ENCODE data around the gene SEMA7A.
A peak's percentile ranks its signal among the peaks of the same experiment; 100 is the strongest.

SEMA7A gene

GRCh38 chr15:74414603-74415338 lies 19.0 kb downstream of the SEMA7A start:
- no peak for DNase-seq

DNA sequence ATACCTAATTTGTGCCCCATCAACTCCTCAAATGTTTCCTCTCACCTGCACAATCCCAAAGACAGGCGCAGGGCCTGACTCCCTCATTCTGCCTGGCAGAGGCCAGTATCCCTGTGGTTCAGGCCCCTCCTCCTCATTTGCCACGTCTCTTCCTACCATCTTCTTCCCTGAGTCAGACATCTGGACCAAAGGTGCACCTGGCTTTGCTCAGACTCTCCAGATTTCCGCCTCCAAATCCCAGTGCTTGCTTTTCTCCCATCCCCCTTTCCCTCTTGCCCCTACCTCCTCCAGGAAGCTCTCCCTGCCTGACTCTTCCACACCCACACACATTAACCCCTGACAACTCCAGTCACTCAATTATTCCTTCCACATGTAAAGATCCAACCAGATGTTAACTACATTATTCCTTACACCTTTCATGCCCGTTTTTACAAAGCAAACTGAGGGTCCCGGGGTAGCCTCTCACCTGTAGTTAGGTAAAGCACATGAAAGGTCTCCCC lies 19.6 kb downstream of the SEMA7A start:
- no peak for DNase-seq

DNA sequence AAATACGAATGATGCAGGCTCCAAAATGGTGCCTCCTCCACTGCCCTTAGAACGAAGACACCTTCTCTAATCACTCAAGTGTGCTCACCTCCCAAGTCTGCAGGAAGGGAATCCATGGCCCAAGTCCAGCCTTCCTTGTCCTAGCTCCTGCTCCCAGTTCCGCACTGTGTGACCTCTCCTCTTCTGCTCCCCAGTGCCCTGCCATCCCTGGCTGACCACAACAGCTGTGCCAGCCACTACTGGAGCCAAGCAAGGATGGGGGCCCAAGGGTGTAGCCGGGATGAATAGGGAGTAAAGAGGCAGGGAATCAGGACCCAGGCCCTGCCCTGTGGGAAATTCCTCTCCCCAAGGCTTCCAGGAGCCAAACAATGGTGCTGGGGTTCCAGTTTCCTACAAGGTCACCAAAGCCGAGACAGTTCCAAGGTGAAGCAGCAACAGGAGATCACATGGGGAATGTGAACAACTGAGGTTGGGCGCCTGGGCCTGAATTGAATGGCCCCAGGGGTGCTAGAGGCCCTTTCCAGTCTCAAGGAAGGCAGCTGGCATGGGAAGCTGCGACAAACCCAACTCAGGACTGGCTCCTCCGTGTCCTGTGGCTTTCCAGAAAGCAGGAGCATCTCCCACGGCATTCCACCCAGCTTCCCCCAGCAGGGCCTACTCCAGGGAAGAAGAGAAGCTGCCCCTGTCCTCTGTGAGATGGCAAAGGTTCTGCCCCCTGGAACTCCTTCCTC lies 20.2 kb downstream of the SEMA7A start:
- DNase-seq = no peak

DNA sequence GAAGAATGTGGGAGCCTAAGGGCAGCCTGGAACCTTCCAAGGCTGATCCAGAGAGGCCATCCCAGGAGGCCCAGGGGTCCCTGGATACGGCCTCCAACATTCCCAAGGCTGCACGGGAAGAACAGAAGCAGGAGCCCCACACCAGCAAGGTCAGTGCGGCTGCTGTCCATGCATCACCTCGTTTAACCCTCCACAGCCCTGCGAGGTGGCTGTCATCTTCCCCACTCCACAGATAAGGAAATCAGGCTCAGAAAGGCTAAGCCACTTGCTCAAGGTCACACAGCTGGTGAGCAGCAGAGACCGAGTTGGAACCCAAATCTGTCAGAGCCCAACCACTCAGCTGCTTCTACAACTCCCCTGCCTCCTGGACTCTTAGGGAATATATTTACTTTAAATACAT lies 21.6 kb downstream of the SEMA7A start:
- no peak for DNase-seq

- DNase-seq = no peak
Measured at GRCh38 chr15:74411686-74412085, 22.1 kb downstream of the SEMA7A start.

GRCh38 chr15:74410502-74410901 lies 23.3 kb downstream of the SEMA7A start:
- DNase-seq = no peak

- DNase-seq = no peak
Measured at GRCh38 chr15:74409225-74409624, 24.5 kb downstream of the SEMA7A start.

DNA sequence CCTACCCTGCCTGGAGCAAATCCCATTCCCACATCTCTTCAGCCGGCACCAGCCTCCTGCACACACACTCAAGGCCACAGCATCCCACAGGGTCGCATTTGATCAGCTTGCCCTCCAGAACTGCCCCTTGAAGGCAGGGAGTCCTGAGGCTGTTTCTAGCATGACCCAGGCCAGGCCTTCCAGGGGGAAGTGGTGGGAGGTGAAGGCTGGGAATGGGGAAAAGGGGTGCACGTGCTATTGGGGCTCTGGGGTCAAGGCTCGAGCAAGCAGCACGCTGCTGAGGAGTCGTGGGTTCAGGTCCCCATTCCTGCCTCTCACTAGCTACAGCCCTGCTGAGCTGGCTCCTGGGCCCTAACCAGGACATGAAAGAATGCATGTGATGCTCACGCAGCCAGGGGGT lies 24.9 kb downstream of the SEMA7A start:
- DNase-seq = no peak

- no peak for DNase-seq
Measured at GRCh38 chr15:74408385-74408784, 25.4 kb downstream of the SEMA7A start.

DNA sequence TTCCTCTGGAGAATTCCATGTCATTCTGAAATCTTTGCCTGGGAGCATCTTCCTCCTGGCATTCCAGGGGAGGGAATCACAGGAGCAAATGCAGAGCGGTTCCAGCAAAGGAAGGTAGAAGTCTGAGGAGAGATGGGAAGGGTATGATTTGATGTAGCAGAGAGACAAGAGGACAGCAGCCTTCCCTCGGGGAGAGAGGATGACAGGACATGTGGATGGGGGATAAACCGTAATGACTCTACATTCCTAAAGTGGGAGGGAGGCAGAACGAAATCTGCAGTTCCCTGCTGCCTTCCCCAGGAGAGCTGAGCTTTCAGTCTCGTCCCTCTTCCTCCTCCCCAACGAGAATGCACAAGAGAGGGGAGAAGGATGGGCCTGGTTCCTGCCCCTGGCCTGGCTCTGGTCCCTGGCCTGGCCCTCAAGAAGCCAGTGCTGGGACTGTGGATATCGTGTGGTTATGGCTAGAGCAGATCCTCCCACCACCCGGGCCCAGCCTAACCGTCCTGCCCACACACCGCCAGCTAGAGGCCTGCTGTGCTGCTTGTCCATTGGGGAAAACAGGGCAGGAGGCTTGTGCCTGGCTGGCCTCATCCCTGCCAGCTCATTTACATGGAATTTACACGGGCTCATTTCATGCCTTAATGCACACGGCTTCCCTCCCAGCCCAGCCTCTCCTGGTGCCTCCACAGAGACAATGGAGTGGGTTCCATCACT lies 26.6 kb downstream of the SEMA7A start:
- no peak for DNase-seq

- DNase-seq = no peak
Measured at GRCh38 chr15:74406517-74406916, 27.2 kb downstream of the SEMA7A start.

DNA sequence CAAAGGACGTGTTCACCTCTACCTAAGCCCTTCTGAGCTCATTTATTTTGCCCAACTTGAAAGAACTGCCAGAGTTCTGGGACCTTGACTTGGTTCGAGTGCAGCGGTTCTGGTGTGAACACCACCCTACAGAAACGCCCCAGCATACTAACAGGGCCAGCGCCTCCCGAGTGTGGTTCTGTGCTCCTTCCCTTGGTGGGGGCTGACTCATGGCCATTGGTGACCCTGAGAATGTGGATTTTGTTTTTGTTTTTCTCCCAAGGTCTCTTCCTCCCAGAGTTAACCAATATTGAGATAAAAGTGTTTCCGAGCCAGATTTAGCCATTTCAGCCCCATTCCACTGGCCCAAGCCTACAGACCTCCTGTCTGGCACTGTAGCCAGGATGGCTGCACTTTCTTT lies 27.9 kb downstream of the SEMA7A start:
- DNase-seq = no peak

DNA sequence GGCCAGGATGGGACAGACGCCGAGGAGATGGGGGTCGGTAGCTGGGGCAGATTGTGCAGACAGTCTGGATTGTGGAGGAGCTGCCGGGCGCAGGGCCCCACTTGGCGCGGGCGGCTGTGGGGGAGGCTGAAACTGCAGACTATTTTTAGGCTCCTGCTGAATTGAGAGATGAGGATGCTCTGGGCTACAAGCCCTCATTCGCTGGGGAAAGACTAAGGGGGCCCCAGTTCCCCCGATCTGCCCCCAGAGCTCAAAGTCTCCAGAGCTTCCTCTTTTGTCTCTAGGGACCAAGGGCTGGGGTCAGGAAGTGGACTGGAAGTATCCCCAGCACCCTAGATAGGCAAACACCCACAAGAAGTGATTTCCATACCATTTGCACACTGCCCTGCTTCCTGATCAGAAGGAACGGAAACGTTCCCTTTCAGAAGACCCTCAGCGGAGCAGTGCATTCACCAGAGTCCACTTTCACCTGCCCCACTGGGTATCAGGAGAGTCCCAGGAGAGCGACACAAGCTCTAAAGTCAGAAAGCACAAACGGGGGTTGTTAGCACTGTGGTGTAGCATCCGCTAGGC lies 29.7 kb downstream of the SEMA7A start:
- no peak for DNase-seq

DNA sequence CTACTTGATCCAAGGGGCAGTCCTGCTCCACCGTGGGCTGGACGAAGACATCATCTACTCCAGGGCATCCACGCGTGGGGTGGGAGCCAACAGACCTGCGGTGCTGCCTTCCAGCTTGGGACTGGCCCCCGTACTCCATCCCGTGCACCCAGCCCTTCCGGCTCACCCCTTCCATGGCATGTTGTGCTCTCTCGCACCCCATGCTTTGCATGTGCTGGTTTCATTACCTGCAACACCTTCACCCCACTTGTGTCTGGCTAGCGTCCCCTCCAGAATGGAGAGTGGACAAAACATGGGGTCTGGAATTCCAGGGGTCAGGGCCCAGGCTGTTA lies 30.2 kb downstream of the SEMA7A start:
- no peak for DNase-seq

DNA sequence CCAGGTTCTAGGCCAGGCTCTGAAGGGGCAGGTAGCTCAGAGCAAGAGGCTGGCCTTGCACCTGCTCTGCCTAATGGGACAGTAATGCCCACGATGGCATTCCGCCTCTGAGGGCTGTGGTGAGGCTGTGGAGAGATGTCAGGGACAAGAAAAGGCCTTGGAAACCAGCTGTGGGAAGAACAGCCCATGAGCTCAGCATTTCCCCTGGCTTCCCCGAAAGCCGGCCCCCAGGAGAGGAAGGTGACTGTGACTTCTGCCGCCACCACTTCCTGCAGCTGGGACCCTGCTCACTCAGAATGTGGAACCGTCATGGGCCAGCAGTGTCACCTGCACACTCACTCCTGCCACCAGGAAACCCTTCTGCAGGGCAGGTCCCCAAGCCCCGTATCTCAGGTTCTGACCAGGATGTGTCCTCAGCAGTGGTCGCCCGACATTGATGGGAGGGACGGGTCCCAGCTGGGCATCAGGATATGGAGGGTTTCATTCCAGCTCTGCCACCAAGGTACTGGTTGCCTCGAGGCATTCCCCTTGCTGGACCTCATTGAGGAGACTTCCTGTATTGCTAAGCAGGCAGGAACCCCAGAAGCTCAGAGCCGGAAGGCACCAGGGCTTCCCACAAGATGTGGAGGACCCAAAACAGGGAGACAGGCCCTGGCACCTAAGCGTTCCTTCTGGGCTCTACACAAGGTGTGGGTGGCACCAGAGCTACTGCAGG lies 30.7 kb downstream of the SEMA7A start:
- DNase-seq = peak; percentile 38

- no peak for DNase-seq
Measured at GRCh38 chr15:74402337-74402841, 31.4 kb downstream of the SEMA7A start.

DNA sequence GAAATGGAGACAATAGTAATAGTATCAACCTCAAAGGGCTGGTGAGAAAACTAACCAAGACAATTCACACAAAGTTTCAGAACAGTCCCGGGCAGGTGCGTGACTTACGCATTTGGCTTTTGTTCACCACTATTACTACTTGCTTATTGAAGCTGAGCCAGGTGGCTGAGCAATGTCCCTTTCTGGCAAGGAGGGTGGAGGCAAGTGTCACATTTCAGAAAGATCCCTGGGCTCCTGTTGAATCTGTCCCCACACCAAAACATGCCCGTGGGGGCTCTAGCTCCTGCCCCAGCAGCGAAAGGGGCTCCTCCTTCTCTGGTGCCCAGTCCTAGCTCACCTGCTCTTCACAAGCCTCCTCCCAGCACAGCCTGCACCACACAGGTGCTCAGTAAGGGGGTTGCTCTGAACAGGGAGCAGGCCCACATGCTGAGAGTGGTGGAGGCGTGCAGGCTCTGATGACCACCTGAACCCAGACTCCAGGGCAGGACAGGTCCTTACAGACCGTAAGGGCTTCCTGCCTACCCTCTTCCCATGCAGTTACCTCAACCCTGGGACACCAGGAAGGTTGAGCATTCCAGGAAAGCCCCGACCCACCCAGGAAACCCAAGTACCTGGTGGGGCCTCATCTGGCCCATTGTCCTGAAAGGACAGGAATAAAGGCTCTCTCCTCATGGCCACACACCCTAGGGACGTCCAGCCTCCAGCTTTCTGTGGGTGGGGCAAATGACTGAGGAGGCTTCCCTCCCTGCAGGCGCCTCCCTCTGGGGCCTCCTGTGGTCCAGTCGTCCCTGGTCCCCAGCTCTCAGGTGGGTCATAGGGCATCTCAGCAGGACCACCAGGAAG lies 32.6 kb downstream of the SEMA7A start:
- no peak for DNase-seq

DNA sequence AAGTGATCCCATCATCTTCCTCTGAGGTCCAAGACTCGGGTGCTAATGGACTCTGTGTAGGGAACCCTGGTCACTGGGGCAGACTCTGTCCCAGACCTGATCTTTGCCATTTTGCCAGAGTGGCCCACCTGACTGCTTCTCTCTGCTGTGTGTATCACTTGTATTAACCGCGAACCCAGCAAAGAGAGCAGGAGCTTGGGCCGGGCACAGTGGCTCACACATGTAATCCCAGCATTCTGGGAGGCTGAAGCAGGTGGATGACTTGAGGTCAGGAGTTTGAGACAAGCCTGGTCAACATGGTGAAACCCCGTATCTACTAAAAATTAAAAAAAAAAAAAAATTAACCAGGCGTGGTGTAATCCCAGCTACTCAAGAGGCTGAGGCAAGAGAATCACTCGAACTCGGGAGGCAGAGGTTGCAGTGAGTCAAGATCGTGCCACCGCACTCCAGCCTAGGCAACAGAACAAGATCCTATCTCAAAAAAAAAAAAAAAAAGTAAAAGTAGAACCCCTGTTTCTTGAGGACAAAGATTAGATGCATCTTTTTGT lies 33.4 kb downstream of the SEMA7A start:
- no peak for DNase-seq

- no peak for DNase-seq
Measured at GRCh38 chr15:74399511-74400312, 34.0 kb downstream of the SEMA7A start.

GRCh38 chr15:74399100-74399499 lies 34.7 kb downstream of the SEMA7A start:
- DNase-seq = no peak
